HPDE6-E6E7 (cell line): Measurements from ENCODE around the gene UPF2.
A peak's percentile ranks its signal among the peaks of the same experiment; 100 is the strongest.
"Not testable (repeated sequence)": the region's sequence is repeated elsewhere in the genome, so short reads cannot be mapped to it uniquely, and the experiment has no call there.

Experiments
- DNase-seq: peaks from one replicate; pipeline ENCODE4 v3.0.0; 2011; ENCODE audit warnings: missing footprints; ENCODE audit errors: extremely low spot score

Gene UPF2

DNA sequence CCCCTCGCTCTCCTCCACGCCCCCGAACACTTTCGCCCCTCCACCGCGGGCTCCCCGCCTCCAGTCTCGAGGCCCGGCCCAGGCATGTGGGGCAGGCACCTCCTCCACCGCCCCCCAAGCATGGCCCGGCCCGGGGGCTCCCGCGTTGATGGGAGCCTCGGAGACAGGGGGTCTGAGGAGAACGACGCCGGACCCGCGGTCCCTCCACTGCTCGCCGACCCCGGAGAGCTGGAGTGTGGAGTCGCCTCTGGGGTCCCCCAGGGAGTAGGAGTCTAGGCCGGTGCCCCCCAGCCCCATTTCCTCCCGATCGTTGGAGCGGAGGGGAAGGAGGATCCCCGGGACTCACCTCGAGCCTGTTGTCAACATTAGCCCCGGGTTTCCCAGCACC, 206 bp downstream of the UPF2 start:
- DNase-seq, result no peak

DNA sequence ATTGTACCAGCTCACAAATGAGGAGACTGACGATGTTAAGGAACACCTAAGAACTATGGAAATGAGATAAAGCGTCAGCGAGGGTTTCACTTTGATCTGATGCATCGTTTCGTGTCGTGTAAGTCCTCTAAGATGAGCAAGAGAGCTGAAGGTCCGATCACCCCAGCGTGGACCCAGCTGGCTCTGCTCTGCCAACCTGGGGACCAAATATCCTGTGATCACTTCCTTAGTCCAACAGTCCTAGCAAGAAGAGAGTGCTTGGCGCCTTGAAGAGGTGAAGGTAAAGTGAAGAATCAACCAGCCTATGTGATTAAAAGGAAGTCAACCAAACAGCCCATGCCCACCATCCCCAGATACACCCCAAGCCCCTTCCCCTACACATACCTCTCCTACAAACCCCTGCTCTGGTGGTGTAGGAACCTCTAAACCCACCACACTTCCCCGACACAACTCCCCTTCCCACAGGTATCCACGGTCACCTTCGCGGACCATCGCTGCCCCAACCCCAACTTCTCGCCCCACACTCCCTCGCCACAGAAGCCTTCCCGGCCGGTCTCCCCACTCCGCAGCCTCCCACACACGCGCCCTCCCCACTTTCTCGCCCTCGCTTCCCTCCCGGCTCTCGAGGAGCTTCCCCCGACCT, 722 bp downstream of the UPF2 start:
- DNase-seq, result no peak

DNA sequence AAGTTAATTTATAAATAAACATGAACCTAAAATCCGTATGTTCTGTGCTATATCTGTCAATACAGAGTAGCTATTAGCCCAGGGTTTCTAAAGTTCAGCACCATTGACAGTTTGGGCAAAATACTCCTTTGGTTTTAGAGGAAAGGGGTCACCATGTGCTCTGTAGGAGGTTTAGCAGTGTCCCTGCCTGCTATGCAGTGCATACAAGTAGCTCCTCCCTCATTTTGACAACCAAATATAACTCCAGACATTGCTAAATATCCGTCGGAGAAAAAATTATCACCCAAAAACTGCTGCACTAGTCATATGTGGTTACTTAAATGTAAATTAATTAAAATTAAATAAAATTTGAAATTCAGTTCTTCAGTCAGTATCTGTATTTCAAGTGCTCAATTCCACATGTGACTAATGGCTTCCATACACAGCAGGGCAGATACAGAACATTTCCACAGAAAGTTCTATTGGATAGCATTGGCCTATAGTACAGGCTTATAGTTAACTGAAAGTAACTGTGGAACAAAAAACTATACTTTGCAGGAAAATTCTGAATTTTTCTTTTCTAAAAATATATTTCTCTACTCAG, 6.4 kb downstream of the UPF2 start:
- no peak for DNase-seq

DNA sequence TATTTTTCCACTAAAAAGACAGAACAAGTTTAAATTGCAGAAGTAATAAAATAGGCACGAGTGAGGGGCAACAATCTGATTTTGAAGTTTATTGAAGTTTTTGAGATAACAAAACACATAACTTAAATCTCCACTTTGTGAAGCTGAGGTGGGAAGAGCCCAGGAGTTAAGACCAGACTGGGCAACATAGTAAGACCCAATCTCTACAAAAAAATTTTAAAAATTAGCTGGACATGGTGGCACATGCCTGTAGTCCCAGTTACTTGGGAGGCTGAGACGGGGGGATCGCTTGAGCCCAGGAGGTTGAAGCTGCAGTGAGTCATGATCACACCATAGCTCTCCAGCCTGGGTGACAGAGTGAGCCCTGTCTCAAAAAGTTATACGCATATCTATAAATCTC, 11.2 kb downstream of the UPF2 start:
- no peak for DNase-seq

DNA sequence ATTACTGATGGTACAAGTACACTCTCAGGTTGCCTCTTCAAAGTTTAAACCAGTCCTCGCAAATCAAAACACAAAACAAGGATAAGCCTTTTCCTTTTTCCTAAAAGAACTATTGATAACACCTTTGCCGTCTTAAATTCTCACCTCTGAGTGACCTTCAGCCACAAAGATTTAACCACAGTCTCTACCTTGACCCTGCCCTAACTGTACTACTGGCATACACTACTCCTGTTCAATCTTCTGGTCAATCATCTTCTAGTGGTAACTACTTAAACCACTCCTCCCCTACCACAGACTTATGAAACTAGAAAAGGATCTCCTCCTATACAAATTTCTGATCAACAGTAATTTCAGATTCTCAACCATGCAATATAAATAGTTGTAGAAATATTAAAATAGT, 15.1 kb downstream of the UPF2 start:
- DNase-seq, result no peak

DNA sequence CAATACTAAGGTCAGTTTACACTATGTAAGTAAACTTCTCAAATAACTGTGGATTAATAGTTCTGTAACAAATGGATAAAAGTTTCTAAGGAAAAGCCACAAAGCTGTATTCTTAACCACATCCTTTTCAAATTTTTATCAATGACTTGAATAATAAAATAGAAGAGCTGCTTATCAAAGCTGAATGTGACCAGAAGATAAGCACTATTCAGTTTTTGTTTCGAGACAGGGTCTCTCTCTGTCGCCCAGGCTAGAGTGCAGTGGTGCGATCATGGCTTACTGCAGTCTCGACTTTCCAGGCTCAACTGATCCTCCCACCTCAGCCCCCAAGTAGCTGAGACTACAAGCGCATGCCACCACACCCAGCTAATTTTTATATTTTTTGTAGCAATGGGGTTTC, 17.0 kb downstream of the UPF2 start:
- DNase-seq, result no peak

DNA sequence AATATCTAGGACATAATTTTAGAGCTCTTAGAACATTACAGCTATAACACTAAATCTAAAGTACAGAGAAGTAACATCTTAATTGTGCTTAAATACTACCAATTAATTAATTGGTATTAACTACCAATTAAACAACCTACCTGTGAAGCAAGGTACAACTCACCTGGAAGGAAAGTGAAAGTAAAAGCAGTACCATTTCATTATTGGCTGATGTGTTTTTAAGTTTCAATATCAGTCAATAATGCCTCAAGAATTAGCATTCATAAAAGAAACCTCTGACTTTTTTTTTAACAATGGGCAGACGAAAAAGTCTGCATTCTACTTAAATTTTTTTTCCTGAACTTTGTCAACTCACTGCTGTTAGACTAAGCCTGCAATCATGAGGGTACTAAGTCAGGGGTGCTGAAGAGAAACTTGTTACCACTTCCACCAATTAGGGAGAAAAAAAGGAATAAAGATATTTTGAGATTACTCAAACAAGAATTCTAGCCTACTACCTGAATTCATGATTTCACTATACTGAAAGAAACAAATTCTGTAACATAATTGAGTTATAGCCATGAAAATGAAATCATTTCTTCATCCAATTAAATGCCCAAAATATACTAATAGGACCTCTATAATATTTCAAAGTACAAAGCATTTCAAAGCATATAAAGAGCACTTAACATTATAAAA, 19.9 kb downstream of the UPF2 start:
- no peak for DNase-seq

DNA sequence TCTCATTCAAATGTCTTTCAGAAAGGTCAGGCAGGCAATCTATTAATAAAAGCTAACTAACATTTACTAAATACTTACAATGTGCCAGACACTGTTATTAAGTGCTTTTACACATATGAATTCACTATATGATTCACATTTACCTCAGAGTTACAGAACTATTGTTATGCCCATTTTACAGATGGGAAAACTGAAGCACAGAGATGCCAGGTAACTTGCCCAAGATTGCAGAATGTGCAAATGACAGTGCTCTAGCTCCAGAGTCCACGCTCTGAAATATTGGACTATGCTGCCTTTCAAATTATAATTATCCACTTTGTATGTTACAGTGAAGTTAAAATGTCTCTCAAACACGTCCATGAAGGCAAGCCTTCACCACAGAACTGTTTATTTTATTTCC, 22.0 kb downstream of the UPF2 start:
- DNase-seq, result no peak

DNA sequence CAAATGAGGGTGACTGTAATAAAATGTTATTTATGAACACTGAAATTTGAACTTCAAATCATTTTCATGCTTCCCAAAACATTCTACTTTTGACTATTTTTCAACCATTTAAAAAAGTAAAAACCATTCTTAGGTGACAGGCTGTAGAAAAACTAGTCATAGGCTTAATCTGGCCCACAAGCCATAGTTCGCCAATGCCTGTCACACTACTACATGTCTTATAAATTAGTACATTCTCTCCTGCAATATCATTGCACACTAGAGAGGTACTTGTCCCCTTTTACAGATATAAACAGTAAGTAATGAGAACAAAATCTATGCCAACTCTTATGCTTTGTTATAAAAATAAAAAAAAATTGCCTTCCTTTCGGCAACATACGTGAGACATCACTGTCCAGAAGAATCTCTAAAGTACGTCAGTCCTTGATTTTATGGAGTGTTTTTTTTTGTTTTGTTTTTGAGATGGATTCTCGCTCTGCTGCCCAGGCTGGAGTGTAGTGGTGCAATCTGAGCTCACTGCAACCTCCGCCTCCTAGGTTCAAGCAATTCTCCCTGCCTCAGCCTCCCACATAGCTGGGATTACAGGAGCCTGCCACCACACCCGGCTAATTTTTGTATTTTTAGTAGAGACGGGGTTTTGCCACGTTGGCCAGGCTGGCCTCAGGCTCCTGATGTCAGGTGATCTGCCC, 23.2 kb downstream of the UPF2 start:
- DNase-seq, result no peak

DNA sequence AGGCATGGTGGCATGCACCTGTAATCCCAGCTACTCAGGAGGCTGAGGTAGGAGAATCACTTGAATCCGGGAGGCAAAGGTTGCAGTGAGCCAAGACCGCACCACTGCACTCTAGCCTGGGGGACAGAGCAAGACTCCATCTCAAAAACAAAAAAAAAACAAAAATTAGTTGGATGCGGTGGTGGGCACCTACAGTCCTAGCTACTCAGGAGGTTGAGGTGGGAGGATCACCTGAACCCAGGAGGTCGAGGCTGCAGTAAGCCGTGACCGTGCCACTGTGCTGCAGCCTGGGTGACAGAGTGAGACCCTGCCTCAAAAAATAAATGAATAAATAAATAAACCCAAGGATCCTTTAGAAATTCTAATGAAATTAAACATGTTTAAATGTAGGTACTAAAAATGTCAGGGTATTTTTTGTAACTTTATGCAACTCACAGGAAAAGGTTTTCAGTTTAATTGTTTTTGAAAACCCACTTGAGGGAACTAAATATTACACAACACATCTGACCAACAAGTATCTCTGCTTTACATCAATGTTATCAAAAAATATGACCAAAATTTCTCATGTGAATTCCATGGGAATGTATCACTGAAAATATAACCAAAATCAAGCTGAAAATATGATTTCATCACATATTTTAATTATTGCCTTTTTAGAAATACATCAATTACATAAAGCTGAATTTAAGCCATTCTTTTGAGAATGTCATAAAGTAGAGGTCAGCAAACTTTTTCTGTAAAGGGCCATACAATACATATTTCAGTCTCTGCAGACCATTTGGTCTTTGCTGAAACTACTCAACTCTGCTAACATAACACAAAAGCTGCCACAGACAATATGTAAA, 23.9 kb downstream of the UPF2 start:
- no peak for DNase-seq

DNA sequence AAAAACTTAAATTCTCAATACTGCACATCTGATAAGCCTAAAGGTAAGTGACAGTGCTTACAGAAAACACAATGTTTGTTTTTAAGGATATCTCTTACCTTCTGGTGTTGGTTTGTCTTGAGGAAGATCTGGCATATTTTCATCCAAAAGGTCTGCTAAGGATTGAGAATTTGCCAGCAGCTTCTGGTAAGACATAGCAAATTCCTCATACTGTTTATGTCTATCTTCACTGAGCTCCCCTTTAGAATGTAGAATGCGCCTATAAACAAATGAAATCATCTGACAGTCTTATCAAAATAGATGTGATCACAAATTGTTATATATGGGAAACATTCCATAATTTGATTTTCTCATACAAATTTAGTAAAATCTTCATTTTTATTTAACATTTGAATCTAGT, 28.7 kb downstream of the UPF2 start:
- DNase-seq, result no peak

DNA sequence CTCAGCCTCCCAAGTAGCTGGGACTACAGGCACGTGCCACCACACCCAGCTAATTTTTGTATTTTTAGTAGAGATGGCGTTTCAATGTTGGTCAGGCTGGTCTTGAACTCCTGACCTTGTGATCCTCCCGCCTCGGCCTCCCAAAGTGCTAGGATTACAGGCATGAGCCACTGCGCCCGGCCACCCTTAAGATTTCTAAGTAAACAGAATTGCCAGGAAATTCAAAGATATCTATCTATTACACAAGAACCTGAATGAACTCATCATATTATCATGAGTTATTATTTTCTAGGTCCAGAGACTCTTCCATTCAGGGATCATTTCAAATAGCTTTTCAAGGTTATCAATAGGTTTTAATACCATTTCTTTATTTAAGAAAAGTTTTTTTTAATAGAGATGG, 29.2 kb downstream of the UPF2 start:
- DNase-seq, result not testable (repeated sequence)

DNA sequence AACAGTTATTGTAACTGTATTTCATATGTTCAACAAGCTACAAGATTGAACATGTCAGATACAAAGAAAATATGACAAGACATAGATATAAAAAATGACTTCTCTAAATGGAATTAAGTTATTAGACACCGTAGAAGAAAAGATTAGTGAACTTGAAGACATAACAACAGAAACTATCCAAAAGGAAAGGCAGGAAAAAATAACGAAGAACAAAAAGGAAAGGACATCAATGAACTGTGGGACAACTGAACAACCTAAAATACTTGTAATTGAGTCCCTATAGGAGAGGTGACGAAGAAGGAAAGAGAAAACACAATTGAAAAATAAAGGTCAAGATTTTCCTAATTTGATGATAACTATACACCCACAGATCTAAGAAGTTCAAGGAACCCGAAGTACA, 32.3 kb downstream of the UPF2 start:
- no peak for DNase-seq

DNA sequence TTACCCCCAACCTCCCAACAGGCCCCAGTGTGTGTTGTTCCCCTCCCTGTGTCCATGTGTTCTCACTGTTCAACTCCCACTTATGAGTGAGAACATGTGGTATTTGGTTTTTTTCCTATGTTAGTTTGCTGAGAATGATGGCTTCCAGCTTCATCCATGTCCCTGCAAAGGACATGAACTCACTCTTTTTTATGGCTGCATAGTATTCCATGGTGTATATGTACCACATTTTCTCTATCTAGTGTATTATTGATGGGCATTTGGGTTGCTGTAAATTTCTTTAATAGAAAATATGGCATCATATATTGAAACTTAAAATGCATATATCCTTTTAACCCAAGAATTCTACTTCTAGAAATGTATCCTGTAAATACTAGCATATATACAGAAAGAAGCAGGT, 33.8 kb downstream of the UPF2 start:
- not testable (repeated sequence) for DNase-seq

DNA sequence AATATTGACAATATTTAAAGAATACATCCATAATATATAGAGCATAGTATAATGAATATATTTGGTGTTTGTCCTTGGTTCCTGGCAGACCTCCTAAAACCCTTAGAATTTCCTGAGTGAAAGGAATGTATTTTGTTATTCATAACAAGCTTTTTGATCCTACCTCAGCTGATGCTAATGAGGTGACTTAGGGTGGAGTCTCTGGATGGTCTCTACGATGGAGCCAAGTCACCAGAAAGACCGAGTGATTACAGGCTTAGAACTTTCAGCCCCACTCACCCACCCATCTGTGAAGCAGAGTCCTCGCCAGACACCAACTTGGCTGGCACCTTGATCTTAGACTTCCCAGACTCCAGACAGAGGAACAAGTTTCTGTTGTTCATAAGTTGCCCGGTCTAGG, 35.9 kb downstream of the UPF2 start:
- DNase-seq, result no peak

DNA sequence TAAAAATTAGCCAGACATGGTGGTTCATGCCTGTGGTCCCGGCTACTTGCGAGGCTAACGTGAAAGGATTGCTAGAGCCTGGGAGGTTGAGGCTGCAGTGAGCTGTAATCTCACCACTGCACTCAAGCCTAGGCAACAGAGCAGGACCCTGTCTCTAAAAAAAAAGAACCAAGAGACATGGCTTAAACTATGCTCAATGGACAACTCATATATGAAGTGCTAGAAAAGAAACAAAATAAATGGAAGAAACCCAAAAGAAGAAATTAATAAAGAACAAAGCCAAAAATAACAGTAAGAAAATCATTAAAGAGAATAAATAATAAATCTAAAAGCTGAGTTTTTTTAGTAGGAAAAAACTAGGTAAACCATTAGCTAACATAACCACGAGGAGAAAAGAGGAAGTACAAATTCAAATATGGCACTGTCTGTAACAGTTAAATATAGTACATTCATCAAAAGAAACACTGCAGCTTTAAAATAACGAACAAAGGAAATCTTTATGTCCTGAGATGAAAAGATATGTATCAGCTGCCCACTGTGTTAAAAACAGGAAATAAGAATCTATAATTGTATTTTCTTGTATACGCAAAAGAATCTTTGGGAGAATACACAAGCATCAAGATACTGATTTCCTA, 48.7 kb downstream of the UPF2 start:
- no peak for DNase-seq

DNA sequence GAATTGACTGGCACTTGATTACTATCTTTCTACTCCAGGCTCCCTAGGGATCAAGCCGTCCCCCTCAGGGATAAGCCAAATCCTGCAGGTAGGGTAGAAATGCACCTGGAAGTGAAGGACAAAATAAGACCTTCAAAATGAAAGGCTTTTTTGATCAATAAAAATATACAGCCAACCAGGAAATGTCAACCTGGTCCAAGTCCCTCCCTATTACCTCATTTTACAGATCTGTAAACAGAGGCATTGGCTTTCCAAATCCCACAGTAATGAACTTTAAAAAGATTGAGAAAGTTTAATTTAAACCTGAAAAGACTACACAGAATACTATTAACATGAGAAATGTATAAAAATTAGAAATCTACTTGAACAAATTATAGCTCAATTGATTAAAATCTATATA, 53.7 kb downstream of the UPF2 start:
- no peak for DNase-seq

DNA sequence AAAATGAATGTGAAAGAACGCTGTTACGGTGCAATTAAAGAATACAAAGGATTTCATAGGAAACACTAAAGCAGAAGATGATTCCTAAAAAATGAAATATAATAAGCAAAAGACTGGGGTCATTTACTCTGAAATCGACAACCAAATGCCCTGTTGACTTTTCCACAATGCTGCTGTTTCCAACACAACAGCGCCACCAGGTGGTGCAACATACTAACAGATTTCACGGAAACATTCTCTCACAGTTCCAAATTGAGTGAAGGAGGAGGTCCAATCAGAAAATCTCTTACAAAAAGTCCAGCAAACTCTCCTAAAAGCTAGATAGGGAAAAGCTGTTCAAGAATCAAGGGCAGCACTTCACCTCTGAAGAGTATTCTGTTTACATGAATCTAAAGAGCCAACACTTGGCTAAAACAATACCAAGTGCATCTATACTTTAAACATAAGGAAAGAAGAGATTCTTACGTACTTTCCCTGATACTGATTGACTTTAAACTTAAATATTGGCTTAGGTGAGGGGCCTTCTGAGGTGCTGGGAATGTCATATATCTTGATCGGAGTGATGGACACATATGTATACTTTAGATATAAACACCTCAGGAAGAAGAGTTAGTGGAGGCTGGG, 55.9 kb downstream of the UPF2 start:
- peak; percentile 27 for DNase-seq

DNA sequence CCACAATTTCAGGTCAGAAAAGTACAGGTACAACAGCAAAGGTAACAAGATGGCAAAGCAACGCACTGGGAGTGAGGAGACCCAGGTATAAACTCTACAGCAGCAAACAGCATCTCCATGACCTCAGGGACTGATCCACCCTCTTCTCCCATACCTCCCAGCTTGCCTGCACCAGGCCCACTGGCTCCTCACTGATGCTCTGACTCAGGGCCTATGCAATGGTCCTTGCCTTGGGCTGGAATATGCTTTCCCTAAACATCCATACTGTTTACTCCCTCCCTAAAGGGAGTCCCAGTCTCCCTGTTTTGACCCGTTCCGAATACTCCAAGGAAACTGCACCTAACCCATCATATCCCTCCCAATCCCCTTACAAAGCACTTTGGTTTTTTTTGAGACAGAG, 60.4 kb downstream of the UPF2 start:
- DNase-seq, result no peak

DNA sequence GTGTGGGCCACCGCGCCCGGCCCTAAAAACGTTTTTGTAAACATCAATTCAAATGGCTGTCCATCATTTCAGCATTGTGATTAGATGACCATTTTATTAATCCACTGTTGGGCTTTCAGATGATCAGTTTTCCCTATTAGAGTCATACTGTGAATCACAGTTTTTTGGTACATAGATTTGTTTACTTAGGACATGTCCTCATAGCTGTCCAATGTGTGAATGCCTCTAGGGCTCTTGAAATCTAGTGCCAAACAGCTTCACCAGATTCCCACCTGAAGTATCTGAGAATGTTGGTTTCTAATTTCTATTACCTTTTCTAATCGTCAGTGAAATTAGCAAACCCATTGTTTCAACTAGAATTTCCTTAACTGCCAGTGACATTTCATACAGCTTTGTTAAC, 66.8 kb downstream of the UPF2 start:
- DNase-seq, result peak; percentile 0

DNA sequence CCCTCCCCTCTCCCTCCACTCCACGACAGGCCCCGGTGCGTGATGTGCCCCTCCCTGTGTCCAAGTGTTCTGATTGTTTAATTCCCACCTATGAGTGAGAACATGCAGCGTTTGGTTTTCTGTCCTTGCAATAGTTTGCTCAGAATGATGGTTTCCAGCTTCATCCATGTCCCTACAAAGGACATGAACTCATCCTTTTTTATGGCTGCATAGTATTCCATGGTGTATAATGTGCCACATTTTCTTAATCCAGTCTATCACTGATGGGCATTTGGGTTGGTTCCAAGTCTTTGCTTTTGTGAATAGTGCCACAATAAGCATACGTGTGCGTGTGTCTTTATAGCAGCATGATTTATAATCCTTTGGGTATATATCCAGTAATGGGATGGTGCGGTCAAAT, 70.1 kb downstream of the UPF2 start:
- not testable (repeated sequence) for DNase-seq
